SHP77 (cell line): ENCODE data around the gene HEXIM2.
"Not testable (repeated sequence)": the region's sequence is repeated elsewhere in the genome, so short reads cannot be mapped to it uniquely, and the experiment has no call there.

Experiments used
- DNase-seq, 2 experiments: peaks; one replicate each; lab custom pipeline; 2025; lab: John Stamatoyannopoulos, UW

Gene HEXIM2

GRCh38 chr17:45161288-45162024, at the start of gene HEXIM2:
Gene HEXIM2 (plus strand): TSS chr17:45161875. CDS start chr17:45162794, 919 bp downstream.
- DNase-seq = peak; percentile 97 to 99

- no peak for DNase-seq
These were observed 48.9 kb upstream of the HEXIM2 start for GRCh38 chr17:45112559-45113423.

GRCh38 chr17:45113424-45113754, 48.3 kb upstream of the HEXIM2 start:
- DNase-seq = no peak

- DNase-seq = no peak
These were observed 47.4 kb upstream of the HEXIM2 start for GRCh38 chr17:45114117-45114932.

GRCh38 chr17:45115015-45115625, 46.6 kb upstream of the HEXIM2 start:
- DNase-seq = no peak

GRCh38 chr17:45115871-45116270, 45.8 kb upstream of the HEXIM2 start:
- no peak for DNase-seq

GRCh38 chr17:45116434-45117016, 45.1 kb upstream of the HEXIM2 start:
- no peak for DNase-seq

- no peak for DNase-seq
These were observed 44.3 kb upstream of the HEXIM2 start for GRCh38 chr17:45117334-45117733.

- DNase-seq = no peak
These were observed 43.6 kb upstream of the HEXIM2 start for GRCh38 chr17:45117848-45118646.

GRCh38 chr17:45118691-45119090, 43.0 kb upstream of the HEXIM2 start:
- DNase-seq = no peak

- no peak for DNase-seq
These were observed 41.7 kb upstream of the HEXIM2 start for GRCh38 chr17:45119964-45120363.

GRCh38 chr17:45120558-45120957, 41.1 kb upstream of the HEXIM2 start:
- no peak for DNase-seq

GRCh38 chr17:45121055-45121454, 40.6 kb upstream of the HEXIM2 start:
- DNase-seq = no peak

- DNase-seq = no peak
These were observed 38.5 kb upstream of the HEXIM2 start for GRCh38 chr17:45123076-45123770.

- peak in 1 of 2 experiments; percentile 60 for DNase-seq
These were observed 37.5 kb upstream of the HEXIM2 start for GRCh38 chr17:45123930-45124796.

- not testable (repeated sequence) for DNase-seq
These were observed 36.9 kb upstream of the HEXIM2 start for GRCh38 chr17:45124797-45125122.

GRCh38 chr17:45125509-45125908, 36.2 kb upstream of the HEXIM2 start:
- DNase-seq = no peak

GRCh38 chr17:45127207-45127547, 34.5 kb upstream of the HEXIM2 start:
- no peak for DNase-seq

GRCh38 chr17:45127548-45128300, 34.0 kb upstream of the HEXIM2 start:
- DNase-seq = no peak
